ENCODE measurements around the gene INO80D.

Gene INO80D

DNA sequence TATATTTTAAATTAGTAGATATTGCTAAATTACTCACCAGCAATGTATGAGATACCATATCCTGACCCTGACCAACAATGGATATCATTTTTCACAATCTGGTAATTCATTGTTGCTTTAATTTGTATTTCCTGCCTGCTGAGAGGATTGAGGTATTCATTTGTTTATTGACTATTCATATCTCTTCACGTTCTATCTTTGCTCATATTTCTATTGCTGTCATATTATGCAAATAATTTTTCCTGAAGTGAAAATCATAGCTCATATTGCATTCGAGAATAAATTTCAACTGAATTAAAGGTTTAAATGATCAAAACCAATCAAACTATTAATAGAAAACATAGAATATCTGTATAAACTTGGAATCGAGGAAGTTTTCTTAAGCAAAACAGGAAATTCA lies 31.0 kb downstream of the INO80D start:
- Histone ChIP-seq H3F3A (ENCODE audit: insufficient read depth, low read length) (no peaks in the 10 kb centered on the region), H3K9ac (ENCODE audit: low read length) (no peak overlapping the region), H3K27ac (ENCODE audit: low read depth, low read length, poor library complexity, severe bottlenecking) (no peak overlapping the region), H4K20me1 (ENCODE audit: insufficient read depth, low read length) (no peaks in the 10 kb centered on the region), H2AFZ (ENCODE audit: low read length) (no peak overlapping the region), H3K4me3 (ENCODE audit: low read depth, low read length, poor library complexity, severe bottlenecking) (no peak overlapping the region), H3K79me2 (ENCODE audit: insufficient read depth, low read length) (no peaks in the 10 kb centered on the region), H3K9me3 (ENCODE audit: low read length) (no peaks in the 10 kb centered on the region), H3K4me2 (ENCODE audit: low read length) (no peak overlapping the region), H3K36me3 (ENCODE audit: insufficient read depth, low read length) (peaks cover 33% of the 10 kb centered on the region), H3K27me3 (ENCODE audit: insufficient read depth, low read length) (no peaks in the 10 kb centered on the region), H3K9me2 (ENCODE audit: low read depth, low read length) (no peaks in the 10 kb centered on the region), H3K4me1 (ENCODE audit: insufficient read depth, low read length, severe bottlenecking) (no peaks in the 10 kb centered on the region)
- TF ChIP-seq EZH2 (IDR thresholded peaks at IDR 0.05; ENCODE audit: borderline replicate concordance, low read length) = no peak
- TF ChIP-seq CTCF (IDR thresholded peaks at IDR 0.05; ENCODE audit: low read length) = no peak

DNA sequence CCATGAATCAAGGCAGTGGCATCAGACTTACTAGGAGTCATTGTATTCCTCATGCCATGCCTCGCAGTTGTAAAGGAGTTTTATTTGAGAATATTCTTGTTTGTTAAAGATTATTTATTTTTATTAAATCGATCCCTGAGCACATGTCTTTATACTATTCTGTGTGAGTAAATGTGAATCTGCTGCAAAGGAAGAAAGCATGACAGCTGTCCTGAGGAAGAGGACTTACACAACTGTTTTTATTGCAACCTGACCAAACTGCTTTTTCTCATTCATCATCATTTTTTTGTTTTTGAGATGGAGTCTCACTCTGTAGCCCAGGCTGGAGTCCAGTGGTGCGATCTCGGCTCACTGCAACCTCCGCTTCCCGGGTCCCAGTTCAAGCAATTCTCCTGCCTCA lies 34.1 kb downstream of the INO80D start:
- H3K9me3 ChIP-seq (ENCODE audit: low read length) = no peaks in the 10 kb centered on the region
- peaks cover 33% of the 10 kb centered on the region for H3K36me3 ChIP-seq (ENCODE audit: insufficient read depth, low read length)
- no peaks in the 10 kb centered on the region for H3K79me2 ChIP-seq (ENCODE audit: insufficient read depth, low read length)
- no peaks in the 10 kb centered on the region for H3F3A ChIP-seq (ENCODE audit: insufficient read depth, low read length)
- H2AFZ ChIP-seq (ENCODE audit: low read length) = no peak overlapping the region
- TF ChIP-seq EZH2 (IDR thresholded peaks at IDR 0.05; ENCODE audit: borderline replicate concordance, low read length) = no peak
- no peak for TF ChIP-seq CTCF (IDR thresholded peaks at IDR 0.05; ENCODE audit: low read length)
- no peak overlapping the region for H3K4me3 ChIP-seq (ENCODE audit: low read depth, low read length, poor library complexity, severe bottlenecking)
- H3K9me2 ChIP-seq (ENCODE audit: low read depth, low read length) = no peaks in the 10 kb centered on the region
- no peaks in the 10 kb centered on the region for H4K20me1 ChIP-seq (ENCODE audit: insufficient read depth, low read length)
- no peak overlapping the region for H3K9ac ChIP-seq (ENCODE audit: low read length)
- no peaks in the 10 kb centered on the region for H3K27me3 ChIP-seq (ENCODE audit: insufficient read depth, low read length)
- H3K27ac ChIP-seq (ENCODE audit: low read depth, low read length, poor library complexity, severe bottlenecking) = no peak overlapping the region
- H3K4me1 ChIP-seq (ENCODE audit: insufficient read depth, low read length, severe bottlenecking) = no peaks in the 10 kb centered on the region
- H3K4me2 ChIP-seq (ENCODE audit: low read length) = no peak overlapping the region

- no peaks in the 10 kb centered on the region for H3K9me3 ChIP-seq (ENCODE audit: low read length)
- H3K27ac ChIP-seq (ENCODE audit: low read depth, low read length, poor library complexity, severe bottlenecking) = no peak overlapping the region
- H4K20me1 ChIP-seq (ENCODE audit: insufficient read depth, low read length) = no peaks in the 10 kb centered on the region
- no peaks in the 10 kb centered on the region for H3K79me2 ChIP-seq (ENCODE audit: insufficient read depth, low read length)
- H3F3A ChIP-seq (ENCODE audit: insufficient read depth, low read length) = no peaks in the 10 kb centered on the region
- H3K4me2 ChIP-seq (ENCODE audit: low read length) = no peak overlapping the region
- H3K9ac ChIP-seq (ENCODE audit: low read length) = no peak overlapping the region
- no peaks in the 10 kb centered on the region for H3K27me3 ChIP-seq (ENCODE audit: insufficient read depth, low read length)
- H3K9me2 ChIP-seq (ENCODE audit: low read depth, low read length) = no peaks in the 10 kb centered on the region
- TF ChIP-seq EZH2 (IDR thresholded peaks at IDR 0.05; ENCODE audit: borderline replicate concordance, low read length) (no peak), CTCF (IDR thresholded peaks at IDR 0.05; ENCODE audit: low read length) (no peak)
- no peak overlapping the region for H2AFZ ChIP-seq (ENCODE audit: low read length)
- H3K36me3 ChIP-seq (ENCODE audit: insufficient read depth, low read length) = peaks cover 28% of the 10 kb centered on the region
- no peaks in the 10 kb centered on the region for H3K4me1 ChIP-seq (ENCODE audit: insufficient read depth, low read length, severe bottlenecking)
- no peak overlapping the region for H3K4me3 ChIP-seq (ENCODE audit: low read depth, low read length, poor library complexity, severe bottlenecking)
Observed at GRCh38 chr2:206049392-206049791, 36.6 kb downstream of the INO80D start.
